Activated gamma-delta T cell (primary cell): ENCODE measurements around the gene PVALEF.
"Not testable (repeated sequence)": the region's sequence is repeated elsewhere in the genome, so short reads cannot be mapped to it uniquely, and the experiment has no call there.

Source experiments
- DNase-seq: peaks from one replicate; lab custom pipeline; 2025; lab: John Stamatoyannopoulos, UW

The PVALEF gene

DNA sequence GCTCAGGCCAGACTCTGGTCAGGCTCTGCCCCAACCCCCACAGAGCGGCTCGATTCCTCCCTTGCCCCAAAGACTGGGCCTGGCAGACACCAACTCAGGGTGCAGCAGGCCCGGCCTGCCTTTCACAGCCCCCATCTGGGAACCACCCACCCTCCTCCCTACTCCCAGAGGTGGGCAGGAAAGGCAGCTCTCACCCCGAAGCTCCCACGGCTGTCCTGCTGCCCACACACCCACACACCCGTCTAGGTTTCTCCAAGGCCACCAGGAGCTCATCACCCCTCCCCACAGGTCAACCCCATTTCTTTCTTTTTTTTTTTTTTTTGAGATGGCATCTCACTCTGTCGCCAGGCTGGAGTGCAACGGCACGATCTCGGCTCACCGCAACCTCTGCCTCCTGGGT, 53.7 kb downstream of the PVALEF start:
- DNase-seq = no peak

DNA sequence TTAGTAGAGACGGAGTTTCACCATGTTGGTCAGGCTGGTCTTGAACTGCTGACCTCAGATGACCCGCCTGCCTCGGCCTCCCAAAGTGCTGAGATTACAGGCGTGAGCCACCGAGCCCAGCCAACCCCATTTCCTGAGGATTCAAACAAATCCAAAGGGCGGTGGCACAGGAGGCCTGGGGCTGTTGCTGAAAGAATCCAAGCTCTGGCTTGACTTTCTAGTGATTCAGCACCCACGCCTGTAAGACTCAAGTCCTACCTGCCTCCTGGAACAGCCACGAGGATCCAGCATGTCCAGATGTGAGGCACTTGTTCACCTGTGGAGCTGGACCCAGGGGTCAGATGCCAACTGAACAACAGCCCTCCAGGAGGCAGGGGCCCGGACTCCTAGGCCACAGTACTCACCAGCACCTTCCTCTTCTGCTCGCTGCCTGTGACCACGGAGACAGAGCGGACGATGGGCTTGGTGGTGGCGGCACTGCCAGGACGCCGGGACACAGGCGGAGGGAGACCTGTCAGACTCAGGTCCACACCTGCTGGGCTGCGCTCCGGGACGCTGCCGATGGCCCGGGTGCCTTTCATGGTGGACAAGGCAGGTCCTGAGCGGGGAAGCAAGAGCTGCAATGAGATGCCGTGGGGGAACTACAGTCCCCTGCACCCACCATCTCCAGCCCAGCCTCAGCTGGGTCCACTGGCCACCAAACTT, 54.3 kb downstream of the PVALEF start:
- no peak for DNase-seq

DNA sequence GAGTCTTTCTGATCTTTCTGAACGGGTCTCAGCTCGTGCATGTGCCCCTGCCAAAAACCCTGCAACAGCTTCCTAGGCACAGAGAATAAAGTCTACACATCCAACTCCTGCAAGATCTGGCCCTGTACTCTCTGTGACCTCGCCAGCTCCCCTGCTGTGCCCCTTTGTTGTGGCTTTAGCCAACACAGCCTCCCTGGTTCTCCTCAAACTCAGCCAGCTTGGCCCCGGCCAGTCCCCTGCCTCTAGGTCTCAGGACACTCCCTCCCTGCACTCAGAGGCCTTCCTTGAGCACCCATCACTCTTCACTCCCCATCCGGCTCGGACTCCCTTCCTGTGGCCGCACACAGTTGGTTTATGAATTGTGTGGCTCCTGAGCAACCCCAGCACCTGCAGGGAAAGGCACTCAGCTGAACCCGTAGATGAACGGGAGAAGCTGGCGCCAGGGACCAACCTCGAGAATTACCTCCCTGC, 56.1 kb downstream of the PVALEF start:
- DNase-seq = no peak

DNA sequence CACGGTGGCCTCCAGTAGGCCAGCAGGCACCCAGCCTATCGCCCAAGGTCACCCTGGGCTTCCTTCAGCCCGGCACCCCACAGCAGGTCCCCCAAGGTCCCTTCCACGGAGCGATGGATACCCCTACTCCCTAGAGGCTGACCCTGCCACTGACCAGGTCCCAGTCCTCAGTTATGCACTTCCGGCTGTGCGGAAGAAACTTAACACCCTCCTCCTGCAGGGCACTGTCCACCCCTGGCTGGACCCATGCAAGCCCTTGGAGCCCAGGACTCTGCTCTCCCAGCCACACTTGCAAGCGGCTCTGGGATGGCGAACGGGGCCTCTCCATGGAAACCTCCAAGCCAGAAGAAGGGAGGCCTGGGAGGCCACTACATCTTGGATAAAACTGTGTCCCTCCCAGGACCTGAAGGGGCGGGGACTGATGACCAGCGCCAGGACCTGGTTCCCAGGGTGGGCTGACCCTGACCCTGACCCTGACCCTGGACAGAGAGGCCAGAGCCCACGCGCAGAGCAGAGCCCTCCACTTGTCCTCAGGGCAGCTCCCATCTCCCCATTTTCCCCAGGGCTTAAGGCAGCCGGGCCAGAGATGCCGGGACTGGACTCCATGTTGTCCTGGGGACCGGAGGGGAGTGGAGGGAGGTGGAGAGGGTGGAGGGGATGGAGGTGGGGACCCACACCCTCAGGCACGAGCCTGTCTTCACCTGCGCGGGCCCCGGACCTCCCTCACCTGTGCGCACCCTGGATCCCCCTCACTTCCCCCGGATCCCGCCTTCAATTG, 56.7 kb downstream of the PVALEF start:
- no peak for DNase-seq

DNA sequence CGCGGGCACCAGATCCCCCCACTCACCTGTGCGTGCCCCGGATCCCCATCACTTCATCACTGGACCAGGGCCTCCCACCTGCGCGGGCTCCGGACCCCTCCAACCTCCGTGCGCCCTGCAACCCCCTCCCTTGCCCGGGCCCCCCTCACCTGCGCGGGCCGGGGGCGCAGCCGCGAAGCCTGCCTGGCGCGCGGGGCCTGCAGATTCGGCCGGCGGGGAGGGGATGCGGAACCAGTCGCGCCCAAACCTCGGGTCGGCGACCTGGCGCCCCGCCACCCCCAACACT, 57.3 kb downstream of the PVALEF start:
- no peak for DNase-seq

DNA sequence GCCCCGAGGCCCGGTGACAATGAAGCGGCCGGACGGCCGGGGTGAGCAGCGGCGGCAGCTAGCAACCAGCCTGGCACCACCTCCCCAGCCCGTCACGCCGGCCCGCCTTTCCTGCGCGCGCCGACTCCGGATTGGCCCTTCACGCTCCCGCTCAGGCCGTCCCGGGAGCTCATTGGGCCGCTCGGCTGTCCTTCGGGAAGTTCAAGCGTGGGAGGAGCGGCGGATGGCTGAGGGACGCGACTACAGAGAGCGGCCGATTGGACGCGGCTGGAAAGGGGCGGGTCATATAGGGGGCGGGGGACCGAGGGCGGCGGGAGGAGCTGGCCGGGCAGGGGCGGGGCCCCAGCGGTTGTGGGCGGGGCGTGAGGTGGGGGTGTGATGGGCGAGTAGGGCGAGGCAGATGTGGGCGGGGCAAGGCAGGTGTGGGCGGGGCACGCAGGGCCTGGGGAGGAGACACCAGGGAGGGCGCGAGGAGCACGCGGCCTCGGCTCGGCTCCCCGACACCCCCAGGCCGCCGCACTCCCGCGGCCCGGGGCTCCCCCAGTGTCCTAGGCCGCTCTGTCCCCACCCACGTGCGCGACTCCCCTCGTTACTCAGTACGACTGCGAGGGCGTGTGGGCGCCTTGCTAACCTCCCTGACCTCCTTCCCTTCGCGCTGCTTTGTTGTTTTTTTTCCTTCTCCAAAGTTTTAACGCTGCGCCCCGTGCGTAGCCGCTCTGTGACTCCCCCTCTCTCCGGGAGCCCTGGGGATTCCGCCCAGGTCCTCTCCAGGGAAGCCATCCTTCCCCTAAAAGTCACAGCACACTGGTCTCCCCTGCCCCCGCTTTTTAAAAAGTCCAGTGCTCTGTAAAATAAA, 57.8 kb downstream of the PVALEF start, which contains the start of gene CEP131:
Gene CEP131, minus strand, starts transcription at position 60 of the 856 bp plus-strand sequence. CDS start 2,909 bp downstream, outside the sequence.
- DNase-seq = peak; percentile 98

DNA sequence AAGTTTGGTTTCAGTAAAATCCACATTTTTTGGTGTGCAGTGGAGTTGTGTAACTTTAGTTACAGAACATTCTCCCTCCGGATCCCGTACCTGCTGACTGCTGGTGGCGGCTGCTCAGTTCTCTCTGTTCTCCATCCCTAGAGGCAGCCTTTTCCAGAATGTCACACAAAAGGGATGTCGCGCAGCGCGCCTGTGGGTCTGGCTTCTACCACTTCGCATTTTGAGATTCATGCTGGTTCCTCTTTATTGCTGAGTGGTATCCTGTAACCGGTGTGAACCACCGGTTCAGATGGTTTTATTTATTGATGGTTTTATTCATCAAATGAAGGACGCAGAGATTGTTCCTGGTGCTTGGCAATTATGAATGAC, 58.4 kb downstream of the PVALEF start:
- DNase-seq = no peak

DNA sequence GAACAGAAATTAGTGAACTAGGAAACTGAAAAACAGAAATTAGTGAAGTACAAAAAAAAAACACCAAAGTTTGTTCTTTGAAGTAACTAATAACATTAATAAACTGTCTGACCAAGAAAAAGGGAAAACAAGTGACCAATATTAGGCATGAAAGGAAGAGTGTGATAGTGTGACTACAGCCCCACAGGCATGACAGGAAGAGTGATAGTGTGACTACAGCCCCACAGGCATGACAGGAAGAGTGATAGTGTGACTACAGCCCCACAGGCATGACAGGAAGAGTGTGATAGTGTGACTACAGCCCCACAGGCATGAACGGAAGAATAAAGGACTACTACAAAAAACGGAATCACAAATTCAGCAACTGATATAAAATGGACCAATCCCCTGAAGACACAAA, 62.3 kb downstream of the PVALEF start:
- not testable (repeated sequence) for DNase-seq

DNA sequence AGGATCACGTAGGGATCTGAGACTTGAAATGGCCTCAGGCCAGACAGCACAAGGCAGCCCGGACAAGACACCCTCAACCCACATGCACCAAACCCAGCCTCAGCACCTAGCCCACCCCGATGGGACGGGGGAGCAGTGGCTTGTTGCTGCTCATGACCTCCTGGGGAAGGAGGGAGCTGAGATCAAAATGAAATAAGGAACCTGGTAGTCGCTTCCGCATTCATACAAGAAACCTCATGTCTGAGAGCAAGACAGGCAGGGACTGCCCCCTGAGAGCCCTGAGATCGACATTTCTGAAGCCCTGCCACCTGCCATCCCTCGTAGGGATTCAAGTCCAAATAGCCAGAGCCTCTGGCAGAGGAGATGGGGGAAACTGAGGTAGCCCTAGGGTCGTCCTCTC, 63.1 kb downstream of the PVALEF start:
- no peak for DNase-seq

DNA sequence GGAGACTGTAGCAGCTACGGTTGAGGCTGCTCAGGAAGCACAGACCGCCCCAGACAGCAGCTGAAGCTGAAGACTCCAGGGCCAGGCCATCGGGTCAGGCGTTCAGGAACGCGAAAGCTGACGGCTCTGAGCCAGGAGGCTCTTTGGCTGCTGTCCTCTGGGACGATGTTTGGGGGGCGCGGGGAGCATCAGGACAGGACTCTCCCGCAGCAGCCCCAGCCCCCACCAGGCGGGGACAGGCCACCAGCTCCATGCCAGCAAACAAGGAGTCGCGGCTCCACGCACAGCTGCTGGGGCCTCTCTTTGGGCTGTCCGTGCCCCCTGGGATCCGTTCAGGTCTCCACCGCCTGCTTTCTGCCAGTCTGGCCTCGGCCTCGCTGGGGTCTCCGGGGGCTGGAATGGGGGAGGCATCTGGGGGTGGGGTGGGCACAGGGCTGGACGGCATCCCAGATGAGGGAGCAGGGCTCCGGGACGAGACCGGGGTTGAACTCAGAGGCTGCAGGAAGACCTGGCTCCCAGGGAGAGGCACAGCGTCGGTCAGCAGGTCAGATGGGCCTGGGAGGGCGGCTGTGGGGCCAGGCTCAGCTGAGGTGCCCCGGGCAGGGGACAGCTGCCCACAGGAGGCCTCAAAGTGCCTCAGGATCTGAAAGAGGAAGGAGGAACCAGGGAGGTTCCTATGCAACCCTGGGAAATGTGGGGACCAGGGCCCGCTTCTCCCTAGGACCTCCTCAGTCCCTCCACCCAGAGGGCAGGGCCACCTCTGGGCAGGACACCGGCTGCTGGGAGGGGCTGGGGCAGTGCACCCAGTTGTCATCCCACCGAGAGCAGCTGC, 63.7 kb downstream of the PVALEF start:
- no peak for DNase-seq

DNA sequence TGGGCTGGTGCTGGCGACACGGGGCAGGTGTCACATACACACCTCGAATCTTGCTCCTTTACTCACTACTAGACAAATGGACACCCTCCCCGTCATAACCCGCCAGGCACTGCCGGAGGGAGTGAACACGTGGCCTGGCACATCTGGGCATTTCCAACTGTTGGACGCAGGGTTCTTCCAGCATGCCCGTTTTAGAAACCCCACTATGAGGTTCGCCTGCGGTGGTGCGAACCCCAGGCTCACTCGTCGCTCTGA, 64.3 kb downstream of the PVALEF start:
- DNase-seq = no peak

DNA sequence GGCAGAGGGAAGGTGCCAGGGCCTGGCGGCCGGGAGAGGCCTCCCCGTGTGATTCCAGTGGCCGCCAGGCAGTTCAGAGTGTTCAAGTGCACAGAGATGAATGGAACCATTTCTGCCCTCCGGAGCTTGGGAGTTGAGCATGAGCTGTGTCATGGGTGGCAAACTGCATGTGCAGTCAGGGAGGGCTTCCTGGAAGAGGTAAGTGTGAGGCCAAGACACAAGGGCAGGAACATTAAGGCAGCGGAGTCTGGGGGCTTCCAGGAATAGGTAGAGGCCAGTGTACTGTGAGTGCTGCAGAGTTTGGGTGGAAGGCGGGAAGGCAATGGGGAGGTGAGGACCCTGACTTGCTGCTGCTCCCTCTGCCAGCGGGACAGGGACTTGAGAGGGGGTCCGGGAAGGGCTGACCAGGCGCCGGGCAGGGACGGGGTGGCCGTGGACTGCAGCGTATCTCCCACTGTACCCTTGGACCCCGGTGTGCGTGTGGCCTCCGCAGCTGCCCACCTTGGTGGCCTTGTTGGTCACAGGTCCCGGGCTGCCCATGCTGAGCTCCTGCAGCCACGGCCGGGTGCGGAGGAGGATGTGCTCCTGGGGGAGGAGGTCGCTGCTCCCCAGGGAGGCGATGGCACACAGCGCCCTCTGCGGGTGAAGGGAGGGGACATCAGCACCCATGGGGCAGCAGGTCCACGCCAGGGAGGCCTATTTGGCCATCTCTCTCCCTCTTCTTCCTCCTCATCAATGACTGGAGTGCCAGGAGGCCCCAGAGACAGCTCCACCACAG, 64.9 kb downstream of the PVALEF start:
- no peak for DNase-seq

DNA sequence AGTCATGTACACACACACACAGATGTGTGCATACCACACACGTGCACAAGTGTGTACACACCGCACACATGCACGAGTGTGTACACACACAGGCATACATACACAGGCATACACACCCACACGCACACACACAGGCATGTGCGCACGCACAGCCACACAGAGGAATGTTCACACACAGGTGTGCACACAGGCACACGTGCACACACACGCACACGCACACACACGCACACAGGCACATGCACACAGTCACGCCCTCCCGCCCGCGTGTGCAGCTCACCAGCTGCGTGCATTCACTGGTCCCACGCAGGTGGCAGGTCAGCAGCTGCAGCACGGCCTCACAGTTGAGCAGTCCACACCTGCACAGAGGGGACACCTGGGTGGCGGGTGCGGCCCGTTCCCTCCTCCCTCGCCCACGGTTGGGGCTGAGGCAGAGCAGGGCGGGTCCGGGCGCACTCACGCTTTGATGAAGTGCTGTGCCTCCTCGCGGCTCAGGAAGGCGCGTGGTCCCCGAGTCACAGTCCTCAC, 65.9 kb downstream of the PVALEF start:
- DNase-seq = no peak

DNA sequence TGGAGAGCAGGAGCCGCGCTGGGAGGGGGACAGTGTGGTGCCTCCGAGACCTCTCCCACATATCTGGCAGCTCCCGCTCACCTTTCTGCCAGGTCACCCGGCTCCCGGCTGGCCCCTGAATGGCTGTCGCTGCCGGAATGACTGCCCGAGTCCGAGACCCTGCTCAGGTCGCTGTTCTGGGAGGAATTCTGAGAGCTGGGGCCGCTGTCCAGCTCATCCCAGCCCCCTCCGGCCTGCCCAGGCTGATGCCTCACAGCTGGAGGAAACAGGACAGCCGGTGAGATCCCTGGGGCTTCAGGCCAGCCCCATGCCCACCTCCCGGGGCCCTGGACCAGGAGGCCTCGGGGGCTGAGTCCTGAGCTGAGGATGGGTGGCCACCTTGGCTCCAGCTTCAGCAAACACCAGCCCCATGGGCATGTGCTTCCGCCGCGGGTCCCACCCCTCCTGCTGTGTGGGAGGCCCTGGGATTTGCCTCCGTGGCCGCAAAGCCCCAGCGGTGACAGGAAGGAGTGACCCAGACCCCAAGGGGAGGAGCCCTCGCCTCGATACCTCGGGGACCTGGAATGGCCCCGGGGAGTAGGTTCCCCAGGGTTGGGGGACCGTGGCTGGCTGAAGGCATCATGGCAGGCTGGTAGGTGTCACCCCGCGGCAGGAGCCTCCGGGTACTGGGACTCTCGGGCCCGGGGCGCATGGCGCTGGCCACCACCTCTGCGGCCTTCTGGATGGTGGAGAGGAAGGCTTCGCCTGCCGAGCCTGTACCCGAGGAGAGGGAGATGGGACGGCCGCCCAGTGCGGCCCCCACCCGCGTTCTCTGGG, 66.7 kb downstream of the PVALEF start:
- no peak for DNase-seq
